ENCODE results near the gene DPP6. TPM values are rescaled to one million over a fixed set of nuclear protein-coding genes. Genes with fewer than 3 reads are reported as not detected.

The DPP6 gene
- total and polyA plus RNA-seq, 2 experiments from 2014 or later: not detected

GRCh38 chr7:154770361-154770760 lies 718.2 kb downstream of the DPP6 start:
- Mint-ChIP-seq H3K4me1 (peaks cover 18% of the 10 kb centered on the region), H3K9me3 (peaks cover 8% of the 10 kb centered on the region; the same call in 1 of the 3 replicates), H3K36me3 (ENCODE audit: low read depth) (peaks cover 5% of the 10 kb centered on the region; the same call in 2 of the 3 replicates), H3K4me3 (no peak overlapping the region), H3K27ac (no peak overlapping the region), H3K27me3 (ENCODE audit: insufficient read depth, low read depth, poor library complexity) (peaks cover 2% of the 10 kb centered on the region)
- Histone ChIP-seq H3K36me3 (ENCODE audit: insufficient read depth) (0 out of 2 replicates have a peak, but pooled peaks cover under 1% of the 10 kb centered on the region), H2AFZ (no peak overlapping the region), H3F3A (replicated peaks; ENCODE audit: low read depth) (no peaks in the 10 kb centered on the region), H4K20me1 (replicated peaks; ENCODE audit: insufficient read depth) (no peaks in the 10 kb centered on the region), H3K4me1 (ENCODE audit: insufficient read depth) (no peaks in the 10 kb centered on the region), H3K27ac (ENCODE audit: low read depth) (no peak overlapping the region), H3K79me2 (replicated peaks; ENCODE audit: insufficient read depth) (no peaks in the 10 kb centered on the region), H3K9me2 (ENCODE audit: insufficient read depth) (no peaks in the 10 kb centered on the region), H3K4me3 (no peak overlapping the region), H3K27me3 (ENCODE audit: insufficient read depth) (no peaks in the 10 kb centered on the region), H3K4me2 (no peak overlapping the region)
- ATAC-seq: no peak
- DNase-seq (ENCODE audit: low spot score): no peak
- no peak for TF ChIP-seq CREB1 (CRISPR knock-in tag; IDR thresholded peaks at IDR 0.05; ENCODE audit: low read depth)
- no peak for TF ChIP-seq NANOG (IDR thresholded peaks at IDR 0.05; ENCODE audit: borderline replicate concordance)
- TF ChIP-seq, protein P1, sequence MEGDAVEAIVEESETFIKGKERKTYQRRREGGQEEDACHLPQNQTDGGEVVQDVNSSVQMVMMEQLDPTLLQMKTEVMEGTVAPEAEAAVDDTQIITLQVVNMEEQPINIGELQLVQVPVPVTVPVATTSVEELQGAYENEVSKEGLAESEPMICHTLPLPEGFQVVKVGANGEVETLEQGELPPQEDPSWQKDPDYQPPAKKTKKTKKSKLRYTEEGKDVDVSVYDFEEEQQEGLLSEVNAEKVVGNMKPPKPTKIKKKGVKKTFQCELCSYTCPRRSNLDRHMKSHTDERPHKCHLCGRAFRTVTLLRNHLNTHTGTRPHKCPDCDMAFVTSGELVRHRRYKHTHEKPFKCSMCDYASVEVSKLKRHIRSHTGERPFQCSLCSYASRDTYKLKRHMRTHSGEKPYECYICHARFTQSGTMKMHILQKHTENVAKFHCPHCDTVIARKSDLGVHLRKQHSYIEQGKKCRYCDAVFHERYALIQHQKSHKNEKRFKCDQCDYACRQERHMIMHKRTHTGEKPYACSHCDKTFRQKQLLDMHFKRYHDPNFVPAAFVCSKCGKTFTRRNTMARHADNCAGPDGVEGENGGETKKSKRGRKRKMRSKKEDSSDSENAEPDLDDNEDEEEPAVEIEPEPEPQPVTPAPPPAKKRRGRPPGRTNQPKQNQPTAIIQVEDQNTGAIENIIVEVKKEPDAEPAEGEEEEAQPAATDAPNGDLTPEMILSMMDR (conservative IDR thresholded peaks at IDR 0.05; ENCODE audit: low read depth in 2 of 2): no peak
- TF ChIP-seq, protein P2, sequence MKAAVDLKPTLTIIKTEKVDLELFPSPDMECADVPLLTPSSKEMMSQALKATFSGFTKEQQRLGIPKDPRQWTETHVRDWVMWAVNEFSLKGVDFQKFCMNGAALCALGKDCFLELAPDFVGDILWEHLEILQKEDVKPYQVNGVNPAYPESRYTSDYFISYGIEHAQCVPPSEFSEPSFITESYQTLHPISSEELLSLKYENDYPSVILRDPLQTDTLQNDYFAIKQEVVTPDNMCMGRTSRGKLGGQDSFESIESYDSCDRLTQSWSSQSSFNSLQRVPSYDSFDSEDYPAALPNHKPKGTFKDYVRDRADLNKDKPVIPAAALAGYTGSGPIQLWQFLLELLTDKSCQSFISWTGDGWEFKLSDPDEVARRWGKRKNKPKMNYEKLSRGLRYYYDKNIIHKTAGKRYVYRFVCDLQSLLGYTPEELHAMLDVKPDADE (IDR thresholded peaks at IDR 0.05): no peak
- TF ChIP-seq EZH2phosphoT487 (IDR thresholded peaks at IDR 0.05; ENCODE audit: unreplicated experiment): no peak
- TF ChIP-seq REST (IDR thresholded peaks at IDR 0.05; ENCODE audit: unreplicated experiment): no peak
- TF ChIP-seq POLR2AphosphoS5 (IDR thresholded peaks at IDR 0.05; ENCODE audit: low read depth): no peak
- TF ChIP-seq EZH2 (IDR thresholded peaks at IDR 0.05; ENCODE audit: low read depth, unreplicated experiment): no peak
- no peak for TF ChIP-seq ZNF462 (CRISPR knock-in tag; IDR thresholded peaks at IDR 0.05)
- TF ChIP-seq ZNF114 (CRISPR knock-in tag; IDR thresholded peaks at IDR 0.05): no peak
- no peak for TF ChIP-seq JUNB (IDR thresholded peaks at IDR 0.05; ENCODE audit: unreplicated experiment)
- no peak for TF ChIP-seq ZNF331 (CRISPR knock-in tag; IDR thresholded peaks at IDR 0.05; ENCODE audit: low read depth)
- TF ChIP-seq STAT1 (IDR thresholded peaks at IDR 0.05; ENCODE audit: unreplicated experiment): no peak
